Measurements from ENCODE around the gene CDC25B.

Gene CDC25B

GRCh38 chr20:3755814-3756480 is 40.2 kb upstream of the CDC25B start:
- H3K4me3 ChIP-seq (ENCODE audit: low read depth, low read length), result no peak overlapping the region
- DNase-seq (ENCODE audit: low read depth), result no peak
- in situ Hi-C loops (cut with HindIII; ENCODE audit: low sequenced_read_pairs), result loop anchor here (5.0 kb wide), 1 partner anchor 49 kb away; no protein-coding TSS in a partner anchor
- TF ChIP-seq CTCF (IDR thresholded peaks at IDR 0.05; ENCODE audit: low read depth, low read length, missing control alignments), result no peak

- in situ Hi-C loops (cut with HindIII; ENCODE audit: low sequenced_read_pairs), result loop anchor here (5.0 kb wide), 1 partner anchor 50 kb away; no protein-coding TSS in a partner anchor
- no peak for DNase-seq (ENCODE audit: low read depth)
- TF ChIP-seq CTCF (IDR thresholded peaks at IDR 0.05; ENCODE audit: low read depth, low read length, missing control alignments), result no peak
- no peak overlapping the region for H3K4me3 ChIP-seq (ENCODE audit: low read depth, low read length)
Measured at GRCh38 chr20:3757268-3757667, 38.8 kb upstream of the CDC25B start.

GRCh38 chr20:3758566-3758965 is 37.5 kb upstream of the CDC25B start:
- no peak for TF ChIP-seq CTCF (IDR thresholded peaks at IDR 0.05; ENCODE audit: low read depth, low read length, missing control alignments)
- in situ Hi-C loops (cut with HindIII; ENCODE audit: low sequenced_read_pairs), result loop anchor here (5.0 kb wide), 1 partner anchor 51 kb away; no protein-coding TSS in a partner anchor
- H3K4me3 ChIP-seq (ENCODE audit: low read depth, low read length), result no peak overlapping the region
- DNase-seq (ENCODE audit: low read depth), result no peak

DNA sequence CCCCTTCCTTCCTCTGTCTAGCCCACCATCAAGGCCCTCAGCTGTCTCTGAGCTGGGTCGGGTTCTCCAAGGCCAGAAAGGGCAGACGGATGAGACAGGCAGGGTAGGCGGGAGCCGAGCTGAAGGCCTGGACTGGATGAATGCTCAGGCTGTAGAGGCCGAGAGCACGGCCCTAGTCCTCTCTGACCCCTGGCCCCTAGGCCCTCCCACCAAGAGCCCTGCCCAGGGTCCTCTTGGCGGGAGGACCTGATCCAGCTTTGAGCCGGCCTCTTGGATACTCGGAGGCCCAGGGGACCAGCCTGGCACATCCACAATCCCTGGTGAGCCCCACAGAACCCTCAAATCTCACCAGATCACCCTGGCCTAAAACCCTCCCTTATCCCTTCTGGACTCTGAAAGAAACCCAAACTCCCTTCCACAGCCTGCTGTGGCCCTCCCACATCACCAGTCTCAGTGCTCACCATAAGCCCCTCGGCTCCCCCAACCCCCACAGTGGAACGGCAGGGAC is 36.7 kb upstream of the CDC25B start:
- no peak overlapping the region for H3K4me3 ChIP-seq (ENCODE audit: low read depth, low read length)
- no peak for DNase-seq (ENCODE audit: low read depth)
- no peak for TF ChIP-seq CTCF (IDR thresholded peaks at IDR 0.05; ENCODE audit: low read depth, low read length, missing control alignments)
- in situ Hi-C loops (cut with HindIII; ENCODE audit: low sequenced_read_pairs), result loop anchor here (5.0 kb wide), 1 partner anchor 52 kb away; no protein-coding TSS in a partner anchor

GRCh38 chr20:3759884-3760283 is 36.2 kb upstream of the CDC25B start:
- in situ Hi-C loops (cut with HindIII; ENCODE audit: low sequenced_read_pairs), result loop anchor here (5.0 kb wide), 1 partner anchor 53 kb away; no protein-coding TSS in a partner anchor
- no peak for DNase-seq (ENCODE audit: low read depth)
- H3K4me3 ChIP-seq (ENCODE audit: low read depth, low read length), result no peak overlapping the region
- TF ChIP-seq CTCF (IDR thresholded peaks at IDR 0.05; ENCODE audit: low read depth, low read length, missing control alignments), result no peak

DNA sequence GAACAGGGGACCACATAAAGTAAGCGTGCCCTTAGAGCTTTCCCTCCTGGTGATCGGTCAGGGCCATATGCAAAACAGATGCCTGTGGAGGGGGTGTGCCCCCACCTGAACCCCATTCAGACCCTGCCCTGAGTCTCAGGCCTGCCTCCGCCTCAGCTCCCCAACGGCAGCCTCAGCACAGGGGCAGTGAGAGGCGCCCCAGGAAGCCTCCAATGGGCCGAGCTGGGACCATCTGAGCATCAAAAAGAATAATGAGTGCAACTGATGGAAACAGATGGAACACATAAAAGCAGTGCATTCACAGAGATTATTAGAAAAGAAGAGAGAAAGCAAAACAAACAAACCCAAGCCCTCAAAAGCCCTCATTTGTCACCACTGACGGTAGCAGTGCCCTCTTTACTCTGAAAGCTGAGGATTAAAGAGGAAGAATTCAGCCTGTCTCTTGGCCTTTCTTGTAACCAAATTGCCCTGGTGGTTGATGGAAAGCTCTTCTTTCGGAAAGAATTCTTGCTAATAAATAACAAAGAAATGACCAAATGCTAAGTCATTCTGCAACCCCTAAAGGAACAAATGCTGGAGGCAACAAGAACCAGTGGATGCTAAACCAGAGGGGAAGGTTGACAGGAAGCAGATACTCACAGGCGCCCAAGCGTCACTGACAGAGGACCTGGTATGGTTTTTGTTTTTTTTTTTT is 35.3 kb upstream of the CDC25B start:
- TF ChIP-seq CTCF (IDR thresholded peaks at IDR 0.05; ENCODE audit: low read depth, low read length, missing control alignments), result no peak
- in situ Hi-C loops (cut with HindIII; ENCODE audit: low sequenced_read_pairs), result no loop called here
- no peak for DNase-seq (ENCODE audit: low read depth)
- no peak overlapping the region for H3K4me3 ChIP-seq (ENCODE audit: low read depth, low read length)
